ENCODE data around the gene IGFBP2.

The IGFBP2 gene

DNA sequence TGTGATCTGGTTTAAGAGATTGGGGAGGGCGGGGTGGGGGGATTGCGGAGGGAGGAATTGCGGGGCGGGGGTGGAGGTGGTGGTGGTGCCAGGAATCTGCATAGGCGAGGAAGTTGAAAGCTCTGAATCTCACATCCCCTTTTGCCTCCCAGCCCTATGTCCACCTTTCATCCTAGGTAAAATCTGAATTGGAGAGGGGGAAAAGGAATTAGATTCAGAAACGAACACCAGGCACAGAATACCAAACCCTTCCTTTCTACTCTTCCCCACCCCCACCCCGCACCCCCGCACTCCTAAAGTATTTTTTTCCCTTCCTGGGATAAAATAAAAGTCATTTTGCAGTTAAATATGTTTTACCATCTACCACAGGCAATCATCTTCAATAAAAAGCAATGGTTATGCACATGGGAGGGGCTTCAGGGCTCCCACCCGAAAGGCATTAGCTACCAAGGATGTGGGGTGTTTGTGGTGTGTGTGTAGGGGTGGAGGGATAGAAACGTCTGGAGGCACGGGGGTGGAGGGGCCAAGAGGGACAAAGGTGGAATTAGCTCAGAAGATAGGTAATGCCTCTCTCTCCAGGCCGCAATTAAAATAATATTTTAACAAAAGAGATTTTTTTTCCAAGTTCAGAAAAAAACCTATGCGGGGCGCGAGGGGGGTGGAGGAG lies 60.3 kb downstream of the IGFBP2 start:
- no peak overlapping the region for H3K27ac ChIP-seq
- TF ChIP-seq ZFX (IDR thresholded peaks at IDR 0.05) = no peak
- TF ChIP-seq, protein P1, sequence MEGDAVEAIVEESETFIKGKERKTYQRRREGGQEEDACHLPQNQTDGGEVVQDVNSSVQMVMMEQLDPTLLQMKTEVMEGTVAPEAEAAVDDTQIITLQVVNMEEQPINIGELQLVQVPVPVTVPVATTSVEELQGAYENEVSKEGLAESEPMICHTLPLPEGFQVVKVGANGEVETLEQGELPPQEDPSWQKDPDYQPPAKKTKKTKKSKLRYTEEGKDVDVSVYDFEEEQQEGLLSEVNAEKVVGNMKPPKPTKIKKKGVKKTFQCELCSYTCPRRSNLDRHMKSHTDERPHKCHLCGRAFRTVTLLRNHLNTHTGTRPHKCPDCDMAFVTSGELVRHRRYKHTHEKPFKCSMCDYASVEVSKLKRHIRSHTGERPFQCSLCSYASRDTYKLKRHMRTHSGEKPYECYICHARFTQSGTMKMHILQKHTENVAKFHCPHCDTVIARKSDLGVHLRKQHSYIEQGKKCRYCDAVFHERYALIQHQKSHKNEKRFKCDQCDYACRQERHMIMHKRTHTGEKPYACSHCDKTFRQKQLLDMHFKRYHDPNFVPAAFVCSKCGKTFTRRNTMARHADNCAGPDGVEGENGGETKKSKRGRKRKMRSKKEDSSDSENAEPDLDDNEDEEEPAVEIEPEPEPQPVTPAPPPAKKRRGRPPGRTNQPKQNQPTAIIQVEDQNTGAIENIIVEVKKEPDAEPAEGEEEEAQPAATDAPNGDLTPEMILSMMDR (conservative IDR thresholded peaks at IDR 0.05) = no peak

DNA sequence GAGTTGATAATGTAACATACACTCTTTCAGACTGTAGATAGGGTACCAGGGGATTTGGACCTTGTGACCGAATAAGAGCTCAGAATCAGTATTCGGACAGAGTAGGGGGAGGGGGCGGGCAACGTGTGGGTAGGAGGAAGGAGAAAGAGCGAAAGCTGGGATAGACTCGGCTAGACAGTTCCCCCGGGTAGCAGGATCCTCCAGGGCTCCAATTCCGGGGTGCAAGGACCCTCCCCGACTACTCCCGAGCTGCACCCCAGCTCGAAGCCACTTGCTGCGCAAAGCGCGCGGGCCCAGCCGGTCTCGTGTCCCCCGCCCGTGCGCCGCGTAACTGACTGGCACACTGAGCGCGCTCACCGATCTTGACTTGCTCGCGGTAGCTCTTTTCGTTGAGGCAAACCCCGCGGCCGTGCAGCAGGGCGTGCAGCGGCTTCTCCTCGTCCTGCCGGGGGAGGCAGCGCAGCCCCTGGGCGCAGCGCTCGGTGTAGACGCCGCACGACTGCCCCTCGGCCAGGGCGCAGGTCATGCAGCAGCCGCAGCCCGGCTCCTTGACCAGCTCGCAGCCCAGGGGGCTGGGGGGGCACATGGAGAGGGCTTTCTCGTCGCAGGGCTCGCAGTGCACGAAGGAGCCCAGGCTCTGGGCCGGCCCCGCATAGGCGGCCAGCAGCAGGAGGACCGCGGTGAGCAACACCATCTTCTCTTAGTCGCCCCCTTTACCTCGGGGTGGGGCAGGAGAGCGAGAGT lies 61.0 kb downstream of the IGFBP2 start:
- TF ChIP-seq ZFX (IDR thresholded peaks at IDR 0.05) = no peak
- TF ChIP-seq, protein P1 (conservative IDR thresholded peaks at IDR 0.05) = no peak
- no peak overlapping the region for H3K27ac ChIP-seq

DNA sequence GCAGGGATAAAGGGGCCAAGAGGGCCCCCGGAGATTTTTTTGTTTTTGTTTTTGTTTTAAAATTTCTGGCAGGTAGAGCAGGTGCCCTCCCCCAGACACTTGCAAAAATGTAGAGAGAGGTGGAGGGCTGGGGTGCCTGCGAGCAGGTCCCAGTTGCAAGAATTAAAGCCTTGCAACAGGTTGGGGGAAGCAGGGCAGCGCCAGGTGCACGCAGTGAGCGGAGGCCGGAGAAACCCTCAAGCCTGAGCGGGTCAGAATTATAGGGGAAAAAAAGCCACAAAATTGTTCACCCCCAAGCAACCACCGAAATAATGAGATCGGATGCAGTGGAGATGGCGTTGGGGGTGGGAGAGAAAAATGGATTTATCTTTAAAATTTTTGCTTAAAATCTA lies 61.6 kb downstream of the IGFBP2 start:
- TF ChIP-seq ZFX (IDR thresholded peaks at IDR 0.05) = no peak
- TF ChIP-seq, protein P1 (conservative IDR thresholded peaks at IDR 0.05) = no peak
- no peak overlapping the region for H3K27ac ChIP-seq

DNA sequence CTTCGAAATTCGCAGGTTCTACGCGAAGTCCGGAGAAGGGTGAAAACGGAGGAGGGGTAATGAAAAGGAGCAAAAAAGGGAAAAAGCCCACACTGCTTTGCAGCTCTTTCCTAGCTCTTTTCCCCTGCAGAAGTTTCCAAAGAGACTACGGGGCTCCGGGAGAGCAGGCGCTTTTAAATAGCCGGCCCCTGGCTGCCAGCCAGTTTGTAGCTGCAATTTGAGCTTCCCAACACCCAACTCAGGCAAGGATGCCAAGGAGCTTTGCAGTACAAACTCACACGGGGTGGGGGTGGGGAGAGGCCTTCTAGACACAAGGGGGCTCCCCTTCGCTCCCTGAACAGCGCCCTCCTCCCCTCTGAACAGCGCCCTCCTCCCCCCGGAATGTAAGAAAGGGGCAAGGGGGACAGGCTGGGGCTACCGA lies 62.2 kb downstream of the IGFBP2 start, which contains the start of gene IGFBP5:
Gene IGFBP5, minus strand, starts transcription at position 149 of the 421 bp plus-strand sequence. CDS start 774 bp downstream, outside the sequence.
- no peak for TF ChIP-seq ZFX (IDR thresholded peaks at IDR 0.05)
- TF ChIP-seq, protein P1 (conservative IDR thresholded peaks at IDR 0.05) = no peak
- H3K27ac ChIP-seq = no peak within 1 kb of the TSS

DNA sequence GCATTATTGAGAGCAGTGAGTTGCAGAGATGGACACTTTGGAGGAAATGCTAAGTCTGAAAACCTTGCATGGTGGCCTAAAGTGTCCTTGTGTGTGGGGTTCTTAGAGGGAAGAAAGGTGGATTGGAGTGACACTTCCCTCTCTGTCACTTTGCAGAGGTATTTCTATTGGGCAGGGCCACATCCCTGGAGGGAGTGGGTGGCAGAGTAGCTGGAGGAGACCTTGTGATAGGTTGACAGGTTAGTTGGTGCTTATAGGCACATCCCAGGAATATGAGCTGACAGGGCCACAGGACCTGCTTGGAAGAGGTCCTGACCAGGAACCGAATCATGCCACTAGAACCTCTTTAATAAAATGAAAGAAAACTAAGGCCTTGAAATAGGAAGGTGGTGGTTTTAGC lies 63.1 kb downstream of the IGFBP2 start:
- no peak for TF ChIP-seq ZFX (IDR thresholded peaks at IDR 0.05)
- TF ChIP-seq, protein P1 (conservative IDR thresholded peaks at IDR 0.05) = no peak
- H3K27ac ChIP-seq = no peak overlapping the region

DNA sequence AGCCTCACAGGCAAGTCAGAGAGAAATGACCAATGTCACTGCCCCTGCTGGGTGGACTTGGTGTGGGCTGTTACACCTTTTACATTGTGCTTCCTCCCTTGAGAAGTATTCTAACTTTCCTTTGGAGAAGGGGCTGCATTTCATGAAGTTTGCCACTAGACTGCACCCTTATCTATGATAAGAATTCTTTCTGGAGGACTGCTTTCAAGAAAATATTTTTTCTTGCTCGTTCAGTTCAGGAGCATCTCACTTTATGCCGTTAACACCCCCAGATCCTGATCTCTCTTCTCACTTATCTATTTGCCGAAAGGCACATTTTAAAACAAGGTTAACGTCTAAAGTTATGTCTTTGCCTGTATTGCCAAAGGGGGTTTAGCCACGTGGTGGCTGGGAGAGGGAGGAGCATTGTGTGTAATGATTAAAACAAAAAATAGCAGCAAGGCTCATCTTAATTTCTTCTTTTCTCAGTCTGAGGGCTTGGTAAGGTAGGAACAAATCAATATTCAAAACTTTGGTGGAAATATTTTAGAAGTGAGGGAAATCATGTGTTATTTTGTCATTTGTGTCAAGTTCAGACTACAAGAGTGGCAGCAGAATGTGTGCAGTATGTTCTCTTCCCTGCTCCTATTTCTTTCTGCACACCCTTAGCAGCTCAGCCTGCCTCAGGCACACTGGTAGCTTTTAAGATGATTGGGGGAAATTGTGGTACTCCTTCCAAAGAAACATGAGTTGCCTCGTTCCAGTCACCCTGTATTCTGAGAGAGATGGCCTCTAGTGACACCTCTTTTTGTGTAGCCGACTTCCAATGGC lies 63.7 kb downstream of the IGFBP2 start:
- no peak overlapping the region for H3K27ac ChIP-seq
- TF ChIP-seq, protein P1 (conservative IDR thresholded peaks at IDR 0.05) = peak; percentile 76
- TF ChIP-seq ZFX (IDR thresholded peaks at IDR 0.05) = no peak
